Measurements from ENCODE around the gene MRTFB.

MRTFB gene

DNA sequence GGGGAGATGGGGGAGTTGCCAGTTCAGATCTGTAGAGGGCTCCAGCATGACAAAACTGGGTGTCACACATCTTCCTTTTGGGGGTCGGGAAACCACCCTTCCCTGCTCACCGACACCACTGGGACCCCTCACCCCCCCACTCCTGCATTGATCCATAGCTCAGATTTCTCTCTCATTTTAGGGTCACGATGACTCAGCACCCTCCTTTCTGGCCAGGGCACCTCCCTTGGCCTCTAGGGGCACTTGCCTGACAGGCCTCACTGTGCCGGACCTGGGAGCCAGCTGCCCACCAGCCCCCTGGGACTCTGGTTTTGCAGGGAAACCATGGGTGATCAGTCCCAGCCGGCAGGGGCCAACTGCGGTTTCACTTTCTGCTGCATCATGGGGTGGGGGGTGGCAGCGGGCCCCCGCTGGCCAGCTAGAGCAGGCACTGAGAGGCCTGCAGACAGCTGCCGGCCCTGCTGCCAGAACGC lies 239.4 kb downstream of the MRTFB start:
- H3K27ac ChIP-seq, result peak overlapping the region; percentile 42; the same call in 1 of the 2 replicates
- no peak for TF ChIP-seq CTCF (conservative IDR thresholded peaks at IDR 0.05)

DNA sequence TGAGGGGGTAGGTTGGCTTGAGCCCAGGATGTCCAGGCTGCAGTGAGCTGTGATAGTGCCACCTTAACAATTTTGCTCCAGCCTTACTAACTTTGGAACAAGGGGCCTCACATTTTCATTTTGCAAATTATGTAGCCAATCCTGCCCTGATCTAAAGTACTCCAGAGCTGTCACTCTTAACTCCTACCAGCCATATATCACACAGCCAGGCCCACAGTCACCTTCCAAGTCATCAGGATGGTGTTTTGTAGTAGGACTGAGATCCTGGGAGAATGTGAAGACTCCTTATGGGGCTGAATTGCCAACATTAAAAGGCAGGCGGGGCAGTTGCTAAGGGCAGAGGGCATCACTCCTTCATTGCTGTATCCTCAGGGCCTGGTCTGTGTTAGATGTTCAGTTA lies 243.0 kb downstream of the MRTFB start:
- no peak for TF ChIP-seq CTCF (conservative IDR thresholded peaks at IDR 0.05)
- no peak overlapping the region for H3K27ac ChIP-seq

GRCh38 chr16:14315683-14316320 lies 244.7 kb downstream of the MRTFB start:
- H3K27ac ChIP-seq, result no peak overlapping the region
- no peak for TF ChIP-seq CTCF (conservative IDR thresholded peaks at IDR 0.05)

Data from VCaP (cell line).